Neuronal stem cell (in vitro differentiated cells): ENCODE data around the gene CPEB1.

Experiments used
- DNase-seq: peaks from one replicate; pipeline ENCODE4 v3.0.0-alpha.2; 2013; ENCODE audit warnings: low spot score
- H2AFZ ChIP-seq: one replicate; pipeline ENCODE4 v1.6.1; 2013; ENCODE audit warnings: mild to moderate bottlenecking, low read length, inconsistent platforms
- H2AK5ac ChIP-seq: 2 replicates; pipeline ENCODE4 v1.6.1; 2013; ENCODE audit warnings: low read depth, mild to moderate bottlenecking, inconsistent platforms, low read length, moderate library complexity, mixed read lengths
- H2BK120ac ChIP-seq: 2 replicates; pipeline ENCODE4 v1.6.1; 2013; ENCODE audit warnings: low read depth, mild to moderate bottlenecking, inconsistent platforms, low read length, moderate library complexity, mixed read lengths
- H2BK12ac ChIP-seq: one replicate; pipeline ENCODE4 v1.6.1; 2013; ENCODE audit warnings: low read length, inconsistent platforms
- H2BK15ac ChIP-seq: 2 replicates; pipeline ENCODE4 v1.6.1; 2013; ENCODE audit warnings: mild to moderate bottlenecking, low read length, inconsistent platforms, mixed read lengths
- H2BK5ac ChIP-seq: one replicate; pipeline ENCODE4 v1.6.1; 2013; ENCODE audit warnings: inconsistent platforms, mild to moderate bottlenecking, low read length, moderate library complexity
- H3K14ac ChIP-seq: one replicate; pipeline ENCODE4 v1.6.1; 2013; ENCODE audit warnings: low read length, inconsistent platforms
- H3K18ac ChIP-seq: 2 replicates; pipeline ENCODE4 v1.6.1; 2013; ENCODE audit warnings: low read length, inconsistent platforms
- H3K23ac ChIP-seq: 2 replicates; pipeline ENCODE4 v1.6.1; 2013; ENCODE audit warnings: low read depth, mild to moderate bottlenecking, mixed read lengths, low read length, inconsistent platforms; ENCODE audit not compliant: poor library complexity
- H3K27ac ChIP-seq: replicated peaks from 3 replicates; pipeline ENCODE4 v1.5.1; 2013; ENCODE audit warnings: low read length, inconsistent platforms
- H3K27me3 ChIP-seq, 3 experiments: 2 replicates each; pipeline ENCODE4 v1.6.1; 2013; ENCODE audit warnings: low read length in 3 of 3, mild to moderate bottlenecking in 2 of 3, inconsistent platforms in 1 of 3, low read depth in 1 of 3, mixed read lengths in 1 of 3, moderate library complexity in 1 of 3; ENCODE audit not compliant: control insufficient read depth in 3 of 3, insufficient read depth in 3 of 3
- H3K36me3 ChIP-seq, 2 donors: replicated peaks in 1 of 2; 2 replicates each; pipeline ENCODE4 v1.6.1; 2013; ENCODE audit warnings: low read length in 2 of 2; ENCODE audit not compliant: control insufficient read depth in 2 of 2, insufficient read depth in 2 of 2
- H3K4ac ChIP-seq: 2 replicates; pipeline ENCODE4 v1.6.1; 2013; ENCODE audit warnings: inconsistent platforms, mild to moderate bottlenecking, low read length, moderate library complexity
- H3K4me1 ChIP-seq, 2 donors: 1 replicate in 1 of 2; 2 replicates in 1 of 2; pipeline ENCODE4 v1.6.1; 2013; ENCODE audit warnings: low read length in 2 of 2, low read depth in 1 of 2; ENCODE audit not compliant: control insufficient read depth in 2 of 2, insufficient read depth in 1 of 2
- H3K4me2 ChIP-seq: one replicate; pipeline ENCODE4 v1.6.1; 2013; ENCODE audit warnings: mild to moderate bottlenecking, low read length, inconsistent platforms; ENCODE audit not compliant: insufficient read depth, poor library complexity, severe bottlenecking
- H3K4me3 ChIP-seq, 2 donors: 2 replicates each; pipeline ENCODE4 v1.5.1; 2013; ENCODE audit warnings: low read length in 2 of 2, mild to moderate bottlenecking in 2 of 2, inconsistent platforms in 1 of 2, moderate library complexity in 1 of 2
- H3K79me1 ChIP-seq: one replicate; pipeline ENCODE4 v1.6.1; 2013; ENCODE audit warnings: low read depth, mild to moderate bottlenecking, inconsistent platforms, low read length, moderate library complexity
- H3K9ac ChIP-seq: one replicate; pipeline ENCODE4 v1.6.1; 2013; ENCODE audit warnings: mild to moderate bottlenecking, low read depth, low read length, inconsistent platforms; ENCODE audit not compliant: poor library complexity
- H3K9me3 ChIP-seq, 2 donors: replicated peaks in 1 of 2; 2 replicates each; pipeline versions ENCODE3 to v1.6.1; 2013; ENCODE audit warnings: low read length in 2 of 2, mild to moderate bottlenecking in 2 of 2, inconsistent platforms in 1 of 2, low read depth in 1 of 2, mixed read lengths in 1 of 2, moderate library complexity in 1 of 2; ENCODE audit not compliant: control insufficient read depth in 2 of 2, insufficient read depth in 1 of 2
- H4K8ac ChIP-seq: one replicate; pipeline ENCODE4 v1.6.1; 2013; ENCODE audit warnings: low read depth, mild to moderate bottlenecking, inconsistent platforms, low read length, moderate library complexity
- H4K91ac ChIP-seq: one replicate; pipeline ENCODE4 v1.6.1; 2013; ENCODE audit warnings: low read length, low read depth, mild to moderate bottlenecking, inconsistent platforms; ENCODE audit not compliant: poor library complexity
- WGBS, 2 donors: extraction: QIAGEN DNeasy Blood & Tissue Kit; methylation state at CpG; one replicate each; pipeline ENCODE4 v1.1.7; 2013; ENCODE audit warnings: missing lambda C conversion rate in 2 of 2, mixed read lengths in 1 of 2; ENCODE audit not compliant: insufficient read length in 2 of 2, insufficient replicate concordance in 1 of 2; ENCODE audit errors: extremely low coverage in 2 of 2; 5-methylcytosine and 5-hydroxymethylcytosine counted together

Gene CPEB1

DNA sequence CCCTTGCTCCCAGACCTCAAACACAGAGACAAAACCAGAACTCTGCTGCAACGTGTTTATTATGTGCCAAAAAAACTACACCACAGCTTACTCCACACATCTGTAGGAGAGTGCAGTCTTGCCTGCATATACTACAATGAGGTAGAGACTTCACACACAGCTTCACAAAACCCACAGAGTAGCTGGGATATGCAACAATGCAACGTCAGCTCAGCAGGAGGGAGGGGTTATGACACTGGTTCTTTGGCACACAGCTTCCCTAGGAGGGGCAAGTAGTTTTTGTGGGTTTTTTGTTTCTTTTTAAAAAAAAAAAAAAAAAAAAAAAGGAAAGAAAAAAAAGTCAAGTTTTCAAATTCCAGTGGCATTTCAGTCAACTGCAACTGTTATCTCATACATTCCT is 104.0 kb downstream of the CPEB1 start:
- H3K4ac ChIP-seq = no peak overlapping the region
- peak; percentile 32 for DNase-seq
- no peak overlapping the region for H2BK12ac ChIP-seq
- no peak overlapping the region for H4K91ac ChIP-seq
- no peak overlapping the region for H3K9ac ChIP-seq
- H3K27ac ChIP-seq = peak overlapping the region; percentile 63
- H3K23ac ChIP-seq = no peak overlapping the region
- H2BK15ac ChIP-seq = no peak overlapping the region
- H3K14ac ChIP-seq = no peak overlapping the region
- peaks cover 18 to 26% of the 10 kb centered on the region in 2 donors for H3K4me1 ChIP-seq
- H2BK5ac ChIP-seq = no peak overlapping the region
- no peak overlapping the region for H3K4me2 ChIP-seq
- H3K18ac ChIP-seq = no peak overlapping the region
- peaks cover 8 to 13% of the 10 kb centered on the region in 2 donors for H3K36me3 ChIP-seq
- H2BK120ac ChIP-seq = no peak overlapping the region
- H2AFZ ChIP-seq = peak overlapping the region; percentile 32
- no peaks in the 10 kb centered on the region for H3K27me3 ChIP-seq
- peak overlapping the region in 1 of 2 donors; percentile 13 for H3K4me3 ChIP-seq
- no peak overlapping the region for H4K8ac ChIP-seq
- H3K79me1 ChIP-seq = no peaks in the 10 kb centered on the region
- WGBS, 2 donors = no CpG with 5 or more reads among the region's 2 CpGs
- peak overlapping the region; percentile 77 for H2AK5ac ChIP-seq
- no peaks in the 10 kb centered on the region for H3K9me3 ChIP-seq

- peak overlapping the region; percentile 89 for H3K18ac ChIP-seq
Measured at GRCh38 chr15:82540984-82541431, 106.2 kb downstream of the CPEB1 start.

GRCh38 chr15:82540055-82540983 is 106.8 kb downstream of the CPEB1 start, which contains the start of gene RPS17:
TSS of gene RPS17 (minus strand) at chr15:82540457. CDS start at chr15:82540428, 29 bp downstream.
- DNase-seq = peak; percentile 92
- peak within 1 kb of the TSS; percentile 63 for H3K27ac ChIP-seq
- no peak within 1 kb of the TSS for H3K4ac ChIP-seq
- H2BK15ac ChIP-seq = no peak within 1 kb of the TSS
- H4K91ac ChIP-seq = no peak within 1 kb of the TSS
- peak within 1 kb of the TSS; percentile 43 for H2BK12ac ChIP-seq
- H3K9me3 ChIP-seq = no peaks in the 10 kb centered on the region
- peaks cover 33 to 41% of the 10 kb centered on the region in 2 donors for H3K36me3 ChIP-seq
- peak within 1 kb of the TSS; percentile 79 for H3K14ac ChIP-seq
- peak within 1 kb of the TSS; percentile 50 for H2BK120ac ChIP-seq
- H4K8ac ChIP-seq = no peak within 1 kb of the TSS
- peak within 1 kb of the TSS; percentile 91 for H3K9ac ChIP-seq
- H2AK5ac ChIP-seq = peak within 1 kb of the TSS; percentile 96
- H2BK5ac ChIP-seq = no peak within 1 kb of the TSS
- peaks cover 18 to 26% of the 10 kb centered on the region in 2 donors for H3K4me1 ChIP-seq
- peak within 1 kb of the TSS; percentile 91 for H2AFZ ChIP-seq
- peaks cover 1% of the 10 kb centered on the region for H3K79me1 ChIP-seq
- peak within 1 kb of the TSS; percentile 95 for H3K18ac ChIP-seq
- peak within 1 kb of the TSS; percentile 83 for H3K4me2 ChIP-seq
- peak within 1 kb of the TSS; percentile 89 to 93 for H3K4me3 ChIP-seq
- H3K23ac ChIP-seq = peak within 1 kb of the TSS; percentile 90
- WGBS, 2 donors = no CpG with 5 or more reads among the region's 81 CpGs
- no peaks in the 10 kb centered on the region for H3K27me3 ChIP-seq

More at GRCh38 chr15:82540984-82541431, 106.2 kb downstream of the CPEB1 start:
- Histone ChIP-seq H2AK5ac (peak overlapping the region; percentile 96), H2BK5ac (no peak overlapping the region), H3K4me1 (peaks cover 18 to 26% of the 10 kb centered on the region in 2 donors), H3K4me3 (peak overlapping the region; percentile 83 to 93), H3K79me1 (peaks cover 1% of the 10 kb centered on the region), H3K4me2 (peak overlapping the region; percentile 83), H3K27ac (peak overlapping the region; percentile 59), H2BK15ac (no peak overlapping the region), H3K9ac (peak overlapping the region; percentile 91), H3K14ac (peak overlapping the region; percentile 48), H4K91ac (no peak overlapping the region), H2BK120ac (no peak overlapping the region), H3K23ac (peak overlapping the region; percentile 76), H3K36me3 (peaks cover 29 to 34% of the 10 kb centered on the region in 2 donors), H3K27me3 (no peaks in the 10 kb centered on the region), H2BK12ac (peak overlapping the region; percentile 43), H3K4ac (no peak overlapping the region), H4K8ac (no peak overlapping the region), H3K9me3 (no peaks in the 10 kb centered on the region), H2AFZ (peak overlapping the region; percentile 91)
- DNase-seq = peak; percentile 12
- no CpG with 5 or more reads among the region's 11 CpGs for WGBS, 2 donors

GRCh38 chr15:82539691-82540054 is 107.5 kb downstream of the CPEB1 start:
- H3K79me1 ChIP-seq = peaks cover 1% of the 10 kb centered on the region
- H3K18ac ChIP-seq = peak overlapping the region; percentile 95
- no peak overlapping the region for H2BK15ac ChIP-seq
- peak overlapping the region; percentile 92 for H2AK5ac ChIP-seq
- peaks cover 18 to 25% of the 10 kb centered on the region in 2 donors for H3K4me1 ChIP-seq
- H2AFZ ChIP-seq = peak overlapping the region; percentile 84
- H3K4me2 ChIP-seq = peak overlapping the region; percentile 63
- no peak for DNase-seq
- H3K14ac ChIP-seq = peak overlapping the region; percentile 79
- no peak overlapping the region for H3K27ac ChIP-seq
- H3K4ac ChIP-seq = no peak overlapping the region
- peak overlapping the region; percentile 89 to 93 for H3K4me3 ChIP-seq
- H2BK120ac ChIP-seq = peak overlapping the region; percentile 50
- H2BK12ac ChIP-seq = no peak overlapping the region
- H4K91ac ChIP-seq = no peak overlapping the region
- H3K9me3 ChIP-seq = no peaks in the 10 kb centered on the region
- H2BK5ac ChIP-seq = no peak overlapping the region
- H3K9ac ChIP-seq = peak overlapping the region; percentile 89
- WGBS, 2 donors = no CpG with 5 or more reads among the region's 23 CpGs
- H3K27me3 ChIP-seq = no peaks in the 10 kb centered on the region
- H3K36me3 ChIP-seq = peaks cover 34 to 47% of the 10 kb centered on the region in 2 donors
- no peak overlapping the region for H4K8ac ChIP-seq
- H3K23ac ChIP-seq = peak overlapping the region; percentile 90
